Erythroblast (primary cell): ENCODE results near the gene LIMS1.

ENCODE experiments used
- GATA1 ChIP-seq: IDR thresholded peaks from 2 replicates; pipeline ENCODE4 v1.6.1; 2011; ENCODE audit warnings: low read depth, mild to moderate bottlenecking, control low read depth, low read length, moderate library complexity
- POLR2A ChIP-seq: IDR thresholded peaks from 2 replicates; pipeline ENCODE4 v1.6.1; 2011; ENCODE audit warnings: mild to moderate bottlenecking, low read length

GRCh38 chr2:108643261-108643849 is 109.1 kb downstream of the LIMS1 start:
- TF ChIP-seq POLR2A (no peak), GATA1 (no peak)
